IPS-15b (cell line): ENCODE measurements around the gene GFRA1.

ENCODE experiments used
- H3K27me3 ChIP-seq: one replicate; pipeline ENCODE4 v1.6.1; 2013; ENCODE audit warnings: low read length; ENCODE audit not compliant: control insufficient read depth, insufficient read depth
- H3K36me3 ChIP-seq: one replicate; pipeline ENCODE4 v1.6.1; 2013; ENCODE audit warnings: low read length; ENCODE audit not compliant: control insufficient read depth, insufficient read depth
- H3K4me1 ChIP-seq: one replicate; pipeline ENCODE4 v1.6.1; 2013; ENCODE audit warnings: mild to moderate bottlenecking, low read length; ENCODE audit not compliant: control insufficient read depth, insufficient read depth
- H3K4me3 ChIP-seq: one replicate; pipeline ENCODE4 v1.5.1; 2013; ENCODE audit warnings: low read depth, low read length
- H3K9ac ChIP-seq: one replicate; pipeline ENCODE4 v1.6.1; 2013; ENCODE audit warnings: low read depth, mild to moderate bottlenecking, low read length
- H3K9me3 ChIP-seq: one replicate; pipeline ENCODE4 v1.6.1; 2013; ENCODE audit warnings: mild to moderate bottlenecking, low read length; ENCODE audit not compliant: control insufficient read depth, insufficient read depth

Gene GFRA1

GRCh38 chr10:116254422-116255155 lies 18.4 kb downstream of the GFRA1 start:
- Histone ChIP-seq H3K4me1 (peaks cover 9% of the 10 kb centered on the region), H3K4me3 (no peak overlapping the region), H3K36me3 (no peaks in the 10 kb centered on the region), H3K27me3 (no peaks in the 10 kb centered on the region), H3K9ac (no peak overlapping the region), H3K9me3 (no peaks in the 10 kb centered on the region)

GRCh38 chr10:116253716-116254115 lies 19.3 kb downstream of the GFRA1 start:
- Histone ChIP-seq H3K36me3 (no peaks in the 10 kb centered on the region), H3K4me3 (no peak overlapping the region), H3K4me1 (peaks cover 9% of the 10 kb centered on the region), H3K27me3 (no peaks in the 10 kb centered on the region), H3K9me3 (no peaks in the 10 kb centered on the region), H3K9ac (no peak overlapping the region)

DNA sequence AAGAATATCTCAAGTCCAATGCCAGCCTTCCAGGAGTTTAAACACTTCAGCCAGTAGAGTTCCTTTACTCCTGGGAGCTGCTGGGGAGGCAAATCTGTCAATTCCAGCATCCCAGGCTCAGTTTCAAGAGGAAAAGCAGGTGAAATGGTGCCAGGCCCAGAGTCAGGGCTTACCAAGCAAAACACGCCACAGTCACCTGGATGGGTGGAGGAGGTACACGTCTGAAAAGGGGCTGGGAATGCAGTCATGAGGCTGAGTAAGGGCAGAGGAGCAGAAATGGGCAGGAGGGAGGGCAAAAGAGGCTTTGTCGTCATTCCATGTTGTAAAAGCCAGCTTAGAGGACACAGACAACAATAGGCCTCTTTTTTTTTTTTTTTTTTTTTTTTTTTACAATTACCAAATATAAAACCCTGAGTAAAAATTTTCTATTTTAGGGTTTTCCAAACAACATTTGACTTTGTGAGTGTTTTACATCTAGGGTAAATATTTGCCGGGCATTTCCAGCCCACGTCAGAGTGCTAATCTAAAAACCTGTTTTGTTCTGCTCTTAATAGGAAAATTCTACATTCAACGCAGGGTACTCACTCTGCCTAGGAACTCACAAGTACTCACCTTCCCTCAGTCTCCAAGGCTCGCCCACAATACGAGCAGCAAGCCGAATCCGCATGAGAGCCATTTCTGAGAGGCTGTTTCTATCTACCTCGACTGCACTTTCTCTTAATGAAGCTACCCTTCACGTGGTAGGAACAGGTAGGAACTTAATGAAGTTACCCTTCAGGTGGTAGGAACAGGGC lies 21.2 kb downstream of the GFRA1 start:
- Histone ChIP-seq H3K9me3 (no peaks in the 10 kb centered on the region), H3K36me3 (no peaks in the 10 kb centered on the region), H3K27me3 (no peaks in the 10 kb centered on the region), H3K4me1 (peaks cover 8% of the 10 kb centered on the region), H3K9ac (no peak overlapping the region), H3K4me3 (no peak overlapping the region)

- H3K36me3 ChIP-seq: no peaks in the 10 kb centered on the region
- H3K4me1 ChIP-seq: no peaks in the 10 kb centered on the region
- H3K9ac ChIP-seq: no peak overlapping the region
- H3K27me3 ChIP-seq: no peaks in the 10 kb centered on the region
- H3K9me3 ChIP-seq: no peaks in the 10 kb centered on the region
- H3K4me3 ChIP-seq: no peak overlapping the region
Measured at GRCh38 chr10:116247691-116248090, 25.3 kb downstream of the GFRA1 start.

DNA sequence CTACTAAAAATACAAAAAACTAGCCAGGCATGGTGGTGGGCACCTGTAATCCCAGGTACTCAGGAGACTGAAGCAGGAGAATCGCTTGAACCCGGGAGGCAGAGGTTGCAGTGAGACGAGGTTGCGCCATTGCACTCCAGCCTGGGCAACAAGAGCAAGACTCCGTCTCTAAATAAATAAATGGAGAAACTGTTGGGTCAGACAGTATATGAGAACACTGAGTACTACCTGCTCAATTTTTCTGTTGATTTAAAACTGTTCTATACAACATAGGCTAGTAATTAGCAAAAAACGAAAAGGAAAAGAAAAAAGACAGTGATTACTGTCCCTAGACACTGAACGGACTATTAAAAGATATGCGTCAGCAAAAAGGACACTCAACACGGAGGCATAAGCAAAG lies 26.7 kb downstream of the GFRA1 start:
- H3K4me1 ChIP-seq: no peaks in the 10 kb centered on the region
- H3K9ac ChIP-seq: no peak overlapping the region
- no peaks in the 10 kb centered on the region for H3K9me3 ChIP-seq
- no peak overlapping the region for H3K4me3 ChIP-seq
- no peaks in the 10 kb centered on the region for H3K36me3 ChIP-seq
- no peaks in the 10 kb centered on the region for H3K27me3 ChIP-seq

- Histone ChIP-seq H3K4me3 (no peak overlapping the region), H3K9ac (no peak overlapping the region), H3K36me3 (no peaks in the 10 kb centered on the region), H3K9me3 (no peaks in the 10 kb centered on the region), H3K27me3 (no peaks in the 10 kb centered on the region), H3K4me1 (no peaks in the 10 kb centered on the region)
Measured at GRCh38 chr10:116245156-116245555, 27.9 kb downstream of the GFRA1 start.

- no peaks in the 10 kb centered on the region for H3K9me3 ChIP-seq
- no peaks in the 10 kb centered on the region for H3K27me3 ChIP-seq
- no peak overlapping the region for H3K9ac ChIP-seq
- H3K36me3 ChIP-seq: no peaks in the 10 kb centered on the region
- no peaks in the 10 kb centered on the region for H3K4me1 ChIP-seq
- H3K4me3 ChIP-seq: no peak overlapping the region
Measured at GRCh38 chr10:116241642-116242410, 31.2 kb downstream of the GFRA1 start.

- H3K4me3 ChIP-seq: no peak overlapping the region
- H3K9ac ChIP-seq: no peak overlapping the region
- no peaks in the 10 kb centered on the region for H3K4me1 ChIP-seq
- H3K27me3 ChIP-seq: no peaks in the 10 kb centered on the region
- no peaks in the 10 kb centered on the region for H3K9me3 ChIP-seq
- no peaks in the 10 kb centered on the region for H3K36me3 ChIP-seq
Measured at GRCh38 chr10:116241085-116241484, 31.9 kb downstream of the GFRA1 start.

GRCh38 chr10:116240157-116240950 lies 32.7 kb downstream of the GFRA1 start:
- Histone ChIP-seq H3K9ac (no peak overlapping the region), H3K27me3 (no peaks in the 10 kb centered on the region), H3K4me1 (no peaks in the 10 kb centered on the region), H3K4me3 (no peak overlapping the region), H3K9me3 (no peaks in the 10 kb centered on the region), H3K36me3 (no peaks in the 10 kb centered on the region)

DNA sequence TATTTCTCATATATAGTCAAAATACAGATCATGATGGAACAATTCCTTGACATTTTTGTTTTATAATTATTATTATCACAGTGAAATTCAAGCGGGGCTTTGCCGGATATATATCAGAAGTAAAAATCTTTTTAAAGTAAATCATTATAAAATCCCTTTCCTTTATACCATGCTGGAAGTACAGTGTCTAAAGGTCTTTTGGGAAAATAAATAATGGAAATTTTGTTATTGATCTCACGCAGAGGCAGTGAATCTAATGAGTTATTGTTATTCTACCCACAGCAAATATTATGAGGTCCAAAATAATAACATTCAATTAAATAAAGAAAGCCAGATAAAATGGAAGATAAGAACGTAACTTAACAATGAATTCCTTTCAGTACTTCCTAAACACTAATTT lies 33.8 kb downstream of the GFRA1 start:
- H3K27me3 ChIP-seq: no peaks in the 10 kb centered on the region
- H3K9ac ChIP-seq: no peak overlapping the region
- no peaks in the 10 kb centered on the region for H3K4me1 ChIP-seq
- no peaks in the 10 kb centered on the region for H3K9me3 ChIP-seq
- no peak overlapping the region for H3K4me3 ChIP-seq
- no peaks in the 10 kb centered on the region for H3K36me3 ChIP-seq

DNA sequence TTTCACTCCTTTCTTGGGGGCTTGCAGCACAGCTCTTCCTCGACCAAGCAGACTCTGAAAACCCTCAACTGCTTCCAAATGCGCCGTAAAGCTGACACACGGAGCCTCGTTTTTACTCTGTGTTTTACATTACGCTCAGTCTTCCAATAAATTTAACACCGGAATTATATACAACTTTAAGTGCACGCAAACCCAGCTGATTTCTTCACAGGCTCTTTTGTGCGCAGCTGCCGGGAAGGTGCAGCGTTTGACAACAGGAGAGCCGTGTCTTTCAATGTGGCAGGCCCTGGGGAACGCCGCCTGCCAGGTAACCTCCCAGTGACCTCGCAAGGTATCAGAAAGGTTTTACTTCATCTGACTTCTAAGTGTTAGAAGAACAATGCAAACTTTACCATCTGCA lies 35.0 kb downstream of the GFRA1 start:
- Histone ChIP-seq H3K36me3 (no peaks in the 10 kb centered on the region), H3K27me3 (no peaks in the 10 kb centered on the region), H3K9ac (no peak overlapping the region), H3K4me1 (no peaks in the 10 kb centered on the region), H3K4me3 (no peak overlapping the region), H3K9me3 (no peaks in the 10 kb centered on the region)
